22Rv1 (cell line): Measurements from ENCODE around the gene NOL3.

Experiments
- H3K27ac ChIP-seq: fragments of 450-650 bp; 2 replicates; pipeline ENCODE4 v1.5.1; 2017
- ZFX ChIP-seq: fragments of 450-650 bp; IDR thresholded peaks from 2 replicates; pipeline ENCODE4 v1.6.1; 2017; ENCODE audit warnings: antibody characterized with exemption, borderline replicate concordance
- TF ChIP-seq, protein P1 (sequence below): fragments of 450-650 bp; IDR thresholded peaks from 2 replicates; pipeline ENCODE4 v1.5.1; 2017; ENCODE audit warnings: mild to moderate bottlenecking

NOL3 gene

DNA sequence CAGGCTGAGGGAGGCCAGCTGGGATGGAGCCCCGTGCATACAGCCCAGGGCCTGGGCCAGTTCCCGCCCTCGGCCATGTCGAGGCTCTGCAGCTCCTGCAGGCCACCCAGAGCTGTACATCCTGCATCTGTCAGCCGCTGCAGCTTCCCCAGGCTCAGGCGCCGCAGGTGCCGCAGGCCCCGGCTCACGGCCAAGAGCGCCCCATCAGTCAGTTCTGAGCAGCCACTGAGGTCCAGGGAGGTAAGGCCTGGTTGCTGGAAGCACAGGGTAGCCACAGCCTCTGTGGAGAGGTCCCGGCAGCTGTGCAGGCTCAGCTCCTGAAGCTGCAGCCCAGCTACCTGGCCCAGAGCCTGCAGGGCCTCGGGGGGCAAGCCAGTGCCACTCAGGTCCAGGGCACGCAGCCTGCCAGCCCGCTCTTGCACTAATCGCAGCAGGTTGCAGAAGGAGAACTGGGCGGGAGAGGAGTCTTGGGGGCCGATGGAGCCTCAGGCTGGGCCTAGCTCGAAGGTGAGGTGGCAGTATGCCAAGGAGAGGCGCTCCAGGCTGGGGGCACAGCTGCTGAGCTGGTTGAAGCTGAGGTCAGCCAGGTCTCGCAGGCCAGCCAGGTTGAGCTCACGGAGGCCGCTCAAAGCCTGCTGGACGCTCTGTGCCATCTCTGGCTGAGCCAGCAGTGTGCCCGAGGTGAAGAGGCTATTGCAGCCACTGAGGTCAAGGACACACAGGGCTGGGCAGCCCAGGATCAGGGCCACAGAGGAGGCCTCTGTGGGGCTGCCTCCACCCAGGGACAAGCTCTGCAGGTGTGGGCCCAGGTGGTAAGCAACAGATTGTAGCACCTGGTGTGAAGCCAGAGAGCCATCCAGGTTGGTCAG, 40.0 kb downstream of the NOL3 start:
- no peak for TF ChIP-seq ZFX
- TF ChIP-seq, protein P1, sequence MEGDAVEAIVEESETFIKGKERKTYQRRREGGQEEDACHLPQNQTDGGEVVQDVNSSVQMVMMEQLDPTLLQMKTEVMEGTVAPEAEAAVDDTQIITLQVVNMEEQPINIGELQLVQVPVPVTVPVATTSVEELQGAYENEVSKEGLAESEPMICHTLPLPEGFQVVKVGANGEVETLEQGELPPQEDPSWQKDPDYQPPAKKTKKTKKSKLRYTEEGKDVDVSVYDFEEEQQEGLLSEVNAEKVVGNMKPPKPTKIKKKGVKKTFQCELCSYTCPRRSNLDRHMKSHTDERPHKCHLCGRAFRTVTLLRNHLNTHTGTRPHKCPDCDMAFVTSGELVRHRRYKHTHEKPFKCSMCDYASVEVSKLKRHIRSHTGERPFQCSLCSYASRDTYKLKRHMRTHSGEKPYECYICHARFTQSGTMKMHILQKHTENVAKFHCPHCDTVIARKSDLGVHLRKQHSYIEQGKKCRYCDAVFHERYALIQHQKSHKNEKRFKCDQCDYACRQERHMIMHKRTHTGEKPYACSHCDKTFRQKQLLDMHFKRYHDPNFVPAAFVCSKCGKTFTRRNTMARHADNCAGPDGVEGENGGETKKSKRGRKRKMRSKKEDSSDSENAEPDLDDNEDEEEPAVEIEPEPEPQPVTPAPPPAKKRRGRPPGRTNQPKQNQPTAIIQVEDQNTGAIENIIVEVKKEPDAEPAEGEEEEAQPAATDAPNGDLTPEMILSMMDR, result no peak
- no peak overlapping the region for H3K27ac ChIP-seq

- no peak overlapping the region for H3K27ac ChIP-seq
- TF ChIP-seq, protein P1, result no peak
- no peak for TF ChIP-seq ZFX
Measured at GRCh38 chr16:67211674-67212073, 41.3 kb downstream of the NOL3 start.

DNA sequence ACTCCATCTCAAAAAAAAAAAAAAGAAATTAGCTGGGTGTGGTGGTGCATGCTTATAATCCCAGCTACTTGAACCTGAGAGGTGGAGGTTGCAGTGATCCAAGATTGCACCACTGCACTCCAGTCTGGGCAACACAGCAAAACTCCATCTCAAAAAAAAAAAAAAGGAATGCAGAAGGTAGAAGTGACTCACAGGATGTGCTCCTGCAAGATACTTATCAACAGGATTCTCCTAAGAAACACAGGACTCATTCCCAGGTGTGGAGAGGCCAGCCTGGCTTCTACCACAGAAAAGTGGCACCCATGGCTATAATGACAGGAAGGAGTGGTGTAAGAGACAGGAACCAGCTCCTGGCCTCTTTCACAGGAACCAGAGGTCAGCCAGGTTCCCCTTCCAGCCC, 42.4 kb downstream of the NOL3 start:
- no peak for TF ChIP-seq ZFX
- TF ChIP-seq, protein P1, result no peak
- H3K27ac ChIP-seq, result no peak overlapping the region

DNA sequence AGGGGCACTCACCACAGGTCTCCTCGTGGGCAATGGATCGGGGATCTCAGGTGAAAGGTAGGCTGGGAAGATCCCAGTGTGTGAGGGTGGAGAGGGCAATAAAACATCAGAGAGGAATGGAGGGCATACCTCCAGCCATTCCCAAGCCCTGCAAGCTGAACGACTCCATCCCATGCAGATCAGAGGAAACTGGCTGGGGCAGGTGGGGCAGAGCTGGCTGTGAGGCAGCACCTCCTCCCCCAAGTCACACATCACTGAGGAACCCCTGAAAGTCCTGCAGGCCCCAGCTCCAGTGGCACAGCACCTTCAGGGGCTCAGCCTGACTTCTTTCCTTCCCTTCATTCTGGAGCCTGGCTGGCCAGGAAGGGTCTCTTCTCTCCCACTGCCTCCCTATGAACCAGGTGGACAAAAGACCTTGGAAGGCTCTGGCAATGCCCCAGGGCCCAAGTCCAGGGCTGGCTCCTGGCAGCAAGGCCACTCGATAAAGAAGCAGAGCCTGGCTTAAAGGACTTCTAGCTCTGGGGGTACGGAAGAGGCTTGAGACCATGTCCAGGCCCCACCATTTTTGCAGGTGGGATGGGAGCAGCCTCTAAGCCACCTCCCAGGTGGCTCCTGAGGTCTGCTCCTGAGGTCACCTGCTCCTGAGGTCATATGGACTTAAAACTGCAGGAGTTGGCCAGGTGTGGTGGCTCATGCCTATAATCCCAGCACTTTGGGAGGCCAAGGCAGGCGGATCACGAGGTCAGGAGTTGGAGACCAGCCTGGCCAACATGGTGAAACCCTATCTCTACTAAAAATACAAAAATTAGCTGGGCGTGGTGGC, 43.1 kb downstream of the NOL3 start:
- H3K27ac ChIP-seq, result no peak overlapping the region
- TF ChIP-seq, protein P1, result no peak

DNA sequence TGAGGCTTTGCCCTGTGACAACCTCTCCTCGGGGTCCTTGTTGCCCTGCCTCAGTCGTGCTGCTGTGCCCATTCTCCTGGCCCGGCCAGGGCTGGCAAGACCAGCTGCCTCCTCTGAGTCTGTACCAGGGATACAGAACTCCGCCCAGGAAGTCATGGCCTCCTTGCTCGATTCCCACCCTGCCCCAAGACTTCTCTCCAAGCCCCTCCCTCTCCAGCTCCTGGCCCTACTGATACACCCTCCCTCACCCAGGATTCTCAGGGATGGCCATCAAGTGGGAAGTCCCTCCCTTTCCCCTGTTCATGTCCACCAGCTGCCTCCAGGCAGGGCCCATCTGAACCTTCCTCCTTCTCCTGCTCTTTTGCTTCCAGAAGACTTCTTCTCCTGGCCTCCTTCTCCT, 45.4 kb downstream of the NOL3 start:
- no peak overlapping the region for H3K27ac ChIP-seq
- TF ChIP-seq ZFX, result no peak
- TF ChIP-seq, protein P1, result no peak

DNA sequence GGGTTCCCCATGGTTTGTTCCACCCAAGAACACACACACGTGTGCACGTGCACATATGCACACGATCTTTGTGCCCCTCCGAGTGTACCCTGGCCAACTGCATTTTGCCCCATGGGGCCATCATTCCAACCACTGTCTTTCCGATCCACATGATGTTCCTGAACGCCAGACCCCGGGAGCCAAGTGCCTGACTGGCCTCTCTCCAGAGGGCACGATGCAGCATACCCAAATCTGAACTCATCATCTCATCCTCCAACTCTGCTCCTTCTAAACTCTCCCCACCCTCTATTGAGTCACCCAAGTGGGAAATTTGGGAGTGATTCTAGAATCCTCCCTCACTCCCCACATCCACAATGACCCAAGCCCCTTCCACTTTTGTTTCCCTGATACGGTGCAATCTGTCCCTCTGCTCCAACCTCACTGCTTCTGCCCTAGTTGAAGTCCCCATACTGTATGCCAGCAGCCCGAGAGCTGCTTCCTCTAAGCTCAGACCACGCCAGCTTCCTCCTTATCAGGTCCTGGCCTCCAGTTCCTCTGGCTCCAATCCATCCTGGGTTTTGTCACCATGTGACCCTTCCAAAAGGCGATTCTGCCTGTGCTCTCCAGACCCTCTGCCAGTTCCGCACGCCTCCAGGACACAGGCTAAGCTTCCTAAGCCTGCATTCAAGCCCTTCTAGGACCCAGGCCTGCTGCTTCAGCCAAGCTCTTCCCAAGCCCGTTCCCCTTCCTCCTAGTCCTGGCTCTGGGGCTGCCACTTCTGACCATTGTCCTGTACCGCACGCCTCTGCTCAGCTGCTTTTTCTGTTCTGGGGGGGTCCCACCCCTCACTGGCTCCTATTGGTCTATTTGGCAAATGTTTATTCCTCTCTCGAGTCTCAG, 46.5 kb downstream of the NOL3 start:
- TF ChIP-seq, protein P1, result no peak
- TF ChIP-seq ZFX, result no peak
- H3K27ac ChIP-seq, result no peak overlapping the region
